GM19397 (cell line): Measurements from ENCODE around the gene PLCH2.
"Not testable (repeated sequence)": the region's sequence is repeated elsewhere in the genome, so short reads cannot be mapped to it uniquely, and the experiment has no call there.

Experiments used
- ATAC-seq: cut with Tn5 transposase; IDR thresholded peaks from one replicate; pipeline ENCODE4 v1.9.1; 2021; ENCODE audit warnings: mild to moderate bottlenecking, moderate library complexity; ENCODE audit not compliant: unreplicated experiment

The PLCH2 gene

GRCh38 chr1:2442661-2443060 is 33.4 kb upstream of the PLCH2 start:
- no peak for ATAC-seq

GRCh38 chr1:2443277-2444137 is 32.6 kb upstream of the PLCH2 start:
- ATAC-seq: no peak

DNA sequence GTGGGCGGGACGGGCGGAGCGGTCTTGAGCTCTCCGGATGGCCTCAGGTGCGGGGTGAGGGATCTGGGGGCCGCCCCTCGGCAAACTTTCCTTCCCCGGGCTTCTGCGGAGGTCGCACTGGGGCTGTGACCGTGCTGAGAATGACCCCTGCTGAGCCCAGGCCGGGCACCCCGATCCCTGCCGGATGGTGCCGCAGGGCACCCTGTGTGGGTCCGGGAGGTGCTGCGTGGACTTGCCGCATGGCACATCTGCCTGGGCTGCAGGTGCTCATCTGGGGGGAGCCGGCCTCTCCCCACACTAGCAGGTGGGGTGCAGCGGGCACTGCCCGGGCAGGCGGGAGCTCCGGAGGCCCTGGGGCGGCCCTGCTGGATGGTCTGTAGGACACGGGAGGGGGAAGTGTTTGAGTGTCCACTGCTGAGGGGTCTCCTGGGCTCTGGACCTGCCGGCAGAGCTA is 31.9 kb upstream of the PLCH2 start:
- ATAC-seq: no peak

DNA sequence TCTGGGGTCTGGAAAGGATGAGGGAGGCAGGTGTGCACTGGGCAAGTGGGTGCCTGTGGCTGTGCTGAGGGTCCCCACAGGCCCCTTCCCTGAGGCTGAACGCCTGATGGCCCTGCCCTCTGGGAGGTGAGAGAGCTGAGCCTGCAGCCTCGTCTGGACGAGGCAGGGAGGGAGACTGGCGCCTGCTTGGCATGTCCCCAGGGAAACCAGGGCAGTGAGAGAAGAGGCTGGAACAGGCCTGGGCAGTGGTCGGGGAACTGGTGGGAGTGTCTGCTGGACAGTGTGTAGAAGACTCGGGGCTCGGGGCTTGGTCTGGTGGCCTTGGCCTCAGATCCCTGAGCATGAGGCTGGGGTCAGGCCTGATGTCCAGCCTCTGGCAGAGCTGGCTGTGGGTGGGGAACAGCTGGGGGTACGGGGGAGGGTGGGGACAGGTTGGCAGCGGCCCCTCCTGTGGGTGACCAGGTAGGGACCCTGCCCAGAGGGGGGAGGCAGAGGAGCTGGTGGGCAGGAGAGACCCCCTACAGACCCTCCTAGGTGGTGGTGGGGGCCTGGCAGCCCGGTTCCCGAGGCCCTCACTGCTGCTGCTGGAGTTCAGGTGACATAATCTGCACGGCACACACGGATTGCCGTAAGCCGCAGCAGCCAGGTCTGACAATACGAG is 30.8 kb upstream of the PLCH2 start:
- no peak for ATAC-seq

DNA sequence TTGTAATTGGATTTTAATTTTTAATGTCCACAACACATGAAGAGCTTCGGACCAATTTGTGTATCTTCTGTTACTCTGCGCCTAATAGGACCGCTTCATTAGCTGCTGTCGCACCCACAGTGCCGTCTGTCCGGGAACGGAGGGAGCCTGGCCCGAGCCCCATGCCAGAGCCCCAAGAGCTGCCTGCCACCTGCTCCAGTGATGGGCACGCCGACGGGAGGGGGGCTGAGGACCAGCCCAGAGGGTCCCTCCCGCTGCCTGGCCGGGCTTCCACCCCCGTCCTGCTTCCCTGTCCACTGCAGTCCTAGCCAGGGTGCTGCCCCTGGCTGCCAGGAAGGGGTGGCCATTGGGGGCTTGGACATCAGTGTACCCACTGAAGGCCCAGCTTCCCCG is 30.3 kb upstream of the PLCH2 start:
- ATAC-seq: no peak

DNA sequence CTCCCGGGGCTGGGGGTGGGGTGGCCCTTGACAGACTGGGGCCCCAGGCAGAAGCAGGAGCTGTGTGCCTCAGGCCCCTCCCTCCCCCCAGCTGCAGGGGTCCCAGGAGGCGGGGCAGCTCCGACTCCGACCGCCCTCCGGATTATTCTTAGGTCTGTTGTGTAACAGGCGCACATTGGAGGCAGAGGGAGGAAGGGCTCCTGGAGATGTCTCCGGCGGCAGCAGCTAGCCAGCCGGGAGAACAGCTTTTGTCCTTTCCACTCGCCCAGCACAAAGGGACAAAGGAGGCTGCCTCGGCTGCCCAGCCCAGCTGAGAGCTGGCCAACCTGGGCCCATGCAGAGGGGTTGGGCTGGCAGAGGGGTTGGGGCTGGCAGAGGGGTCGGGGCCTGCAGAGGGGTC is 29.7 kb upstream of the PLCH2 start:
- no peak for ATAC-seq

- ATAC-seq: no peak
Observed at GRCh38 chr1:2446861-2447260, 29.2 kb upstream of the PLCH2 start.

DNA sequence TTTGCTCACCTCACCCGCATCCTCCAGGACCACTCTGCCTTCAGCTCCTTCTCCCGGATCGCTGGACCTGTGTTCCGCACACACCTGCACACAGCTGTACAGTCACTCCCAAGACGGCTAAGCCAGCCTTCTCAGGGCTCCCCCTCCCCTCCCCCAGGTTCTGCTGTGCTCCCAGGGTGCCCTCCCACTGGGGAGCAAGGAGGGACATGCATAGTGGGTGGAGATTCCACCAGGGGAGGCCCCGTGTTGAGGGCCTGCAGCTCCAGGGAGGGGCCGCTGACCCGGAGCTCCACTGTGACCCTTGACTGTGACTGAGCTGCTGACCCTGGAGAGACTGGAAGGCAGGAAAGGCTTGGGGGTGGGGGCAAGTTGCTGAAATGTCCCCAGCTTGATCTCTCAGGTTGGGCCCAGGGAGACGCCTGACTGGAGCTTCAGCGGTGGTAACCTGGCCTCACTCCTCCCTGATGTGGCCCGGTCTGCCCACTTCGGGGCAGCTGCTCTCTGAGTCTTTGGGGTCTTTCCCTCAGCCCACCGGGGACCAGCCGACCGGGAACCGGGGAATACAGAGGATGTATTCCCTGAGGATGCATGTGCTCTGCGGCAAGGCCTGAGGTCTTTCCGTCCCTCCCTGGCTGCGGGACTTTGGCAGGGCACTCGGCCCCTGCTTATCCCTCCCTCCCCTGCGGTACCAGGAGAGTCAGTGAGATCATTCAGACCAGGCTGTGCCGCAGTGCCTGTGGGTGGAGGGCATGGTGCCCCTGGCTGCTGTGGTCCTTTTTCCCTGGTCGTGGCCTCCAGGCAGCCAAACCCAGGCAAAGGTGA is 28.6 kb upstream of the PLCH2 start:
- no peak for ATAC-seq

DNA sequence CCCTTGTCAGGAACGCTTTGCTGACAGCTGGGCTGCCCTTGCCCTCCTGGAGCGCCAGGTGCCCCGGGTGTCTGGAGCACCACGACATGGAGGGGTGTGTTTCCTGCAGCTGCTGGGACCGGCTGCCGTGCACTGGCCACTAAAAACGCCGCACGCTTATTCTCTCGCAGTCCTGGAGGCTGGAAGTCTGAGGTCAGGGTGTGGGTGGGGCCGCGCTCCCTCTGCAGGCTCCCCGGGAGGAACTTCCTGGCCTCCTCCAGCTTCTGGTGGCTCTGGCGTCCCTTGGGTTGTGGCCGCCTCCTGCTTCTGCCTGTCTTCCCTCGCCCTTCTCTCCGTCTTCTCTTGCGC is 28.0 kb upstream of the PLCH2 start:
- no peak for ATAC-seq

- no peak for ATAC-seq
Observed at GRCh38 chr1:2449636-2450454, 26.2 kb upstream of the PLCH2 start.

- no peak for ATAC-seq
Observed at GRCh38 chr1:2451741-2452140, 24.3 kb upstream of the PLCH2 start.

GRCh38 chr1:2452201-2452931 is 23.7 kb upstream of the PLCH2 start:
- no peak for ATAC-seq

DNA sequence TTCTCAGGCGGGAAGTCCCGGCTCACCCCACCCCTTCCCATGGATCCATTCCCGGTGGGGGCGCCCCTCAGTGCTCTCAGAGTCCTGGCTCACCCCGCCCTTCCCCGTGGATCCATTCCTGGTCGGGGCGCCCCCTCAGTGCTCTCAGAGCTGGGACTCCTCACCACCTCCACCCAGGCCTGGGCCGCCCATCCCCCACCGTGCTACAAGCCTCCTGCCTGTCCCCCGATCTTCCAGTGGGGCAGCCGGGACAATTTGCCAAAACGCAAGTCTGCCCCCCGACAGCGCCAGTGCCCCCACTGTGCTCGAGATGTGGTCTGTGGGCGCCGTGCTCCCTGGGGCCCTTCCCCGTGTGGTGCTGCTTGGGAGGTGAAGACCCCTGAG is 23.2 kb upstream of the PLCH2 start:
- no peak for ATAC-seq

- ATAC-seq: no peak
Observed at GRCh38 chr1:2454227-2454626, 21.9 kb upstream of the PLCH2 start.

GRCh38 chr1:2455757-2456156 is 20.3 kb upstream of the PLCH2 start:
- no peak for ATAC-seq

DNA sequence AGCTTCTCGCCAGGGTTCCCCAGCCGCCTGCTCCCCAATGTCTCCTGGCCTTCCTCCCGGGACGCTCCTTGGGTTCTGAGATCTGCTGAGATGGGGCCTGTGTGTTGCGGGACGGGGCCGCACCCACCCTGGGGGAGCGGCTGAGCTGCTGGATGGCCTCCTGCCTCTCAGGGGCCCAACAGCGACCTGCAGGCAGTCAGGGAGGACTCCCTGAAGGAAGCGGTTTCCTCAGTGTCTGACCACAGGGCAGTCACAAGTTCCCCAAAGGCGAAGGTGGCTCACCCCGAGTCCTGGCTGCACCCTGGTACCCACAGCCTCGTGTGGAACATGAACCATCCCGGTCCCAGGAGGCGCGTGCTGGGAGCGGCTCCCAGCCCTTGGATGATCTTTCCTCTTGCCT is 18.6 kb upstream of the PLCH2 start:
- ATAC-seq: no peak

- ATAC-seq: no peak
Observed at GRCh38 chr1:2458687-2459086, 17.4 kb upstream of the PLCH2 start.

GRCh38 chr1:2459102-2459753 is 16.9 kb upstream of the PLCH2 start:
- ATAC-seq: not testable (repeated sequence)

GRCh38 chr1:2459757-2460156 is 16.3 kb upstream of the PLCH2 start:
- no peak for ATAC-seq

- no peak for ATAC-seq
Observed at GRCh38 chr1:2460203-2460602, 15.9 kb upstream of the PLCH2 start.
